ENCODE data around the gene OTUD5. TPM values are rescaled to one million over a fixed set of nuclear protein-coding genes. Genes with fewer than 3 reads are reported as not detected.

The OTUD5 gene
- total RNA-seq, 2 donors from 2014 or later = 50.3 to 56.5 TPM

- Histone ChIP-seq H3K4me3 (ENCODE audit: low read length) (no peak overlapping the region), H3K27me3 (ENCODE audit: control insufficient read depth, insufficient read depth, low read length, poor library complexity, severe bottlenecking) (no peaks in the 10 kb centered on the region), H3K27ac (ENCODE audit: low read depth, low read length) (no peak overlapping the region), H3K9ac (ENCODE audit: extremely low read depth, low read length, poor library complexity, severe bottlenecking) (no peak overlapping the region), H3K9me3 (ENCODE audit: control insufficient read depth, low read length) (no peaks in the 10 kb centered on the region), H3K36me3 (ENCODE audit: control insufficient read depth, insufficient read depth, low read length) (peaks cover 18% of the 10 kb centered on the region), H3K4me1 (ENCODE audit: control insufficient read depth, insufficient read depth, low read length) (no peaks in the 10 kb centered on the region)
- peaks cover 71% of the 10 kb centered on the region for H3K9me3 Mint-ChIP-seq
- no peak for DNase-seq
- no peak for TF ChIP-seq CTCF (conservative IDR thresholded peaks at IDR 0.05)
- 93 to 100% methylated on average over 1 to 5 of the region's 5 CpGs for WGBS, 2 experiments (ENCODE audit: insufficient coverage in 1 of 2, insufficient read length in 1 of 2)
- H3K4me1 Mint-ChIP-seq = no peaks in the 10 kb centered on the region
- no peak overlapping the region for H3K4me3 Mint-ChIP-seq
- H3K27ac Mint-ChIP-seq = no peak overlapping the region
- no peaks in the 10 kb centered on the region for H3K27me3 Mint-ChIP-seq (ENCODE audit: insufficient read depth)
- H3K36me3 Mint-ChIP-seq (ENCODE audit: low read depth) = peaks cover 37% of the 10 kb centered on the region
These were observed 41.6 kb upstream of the OTUD5 start for GRCh38 chrX:48999030-48999429.

DNA sequence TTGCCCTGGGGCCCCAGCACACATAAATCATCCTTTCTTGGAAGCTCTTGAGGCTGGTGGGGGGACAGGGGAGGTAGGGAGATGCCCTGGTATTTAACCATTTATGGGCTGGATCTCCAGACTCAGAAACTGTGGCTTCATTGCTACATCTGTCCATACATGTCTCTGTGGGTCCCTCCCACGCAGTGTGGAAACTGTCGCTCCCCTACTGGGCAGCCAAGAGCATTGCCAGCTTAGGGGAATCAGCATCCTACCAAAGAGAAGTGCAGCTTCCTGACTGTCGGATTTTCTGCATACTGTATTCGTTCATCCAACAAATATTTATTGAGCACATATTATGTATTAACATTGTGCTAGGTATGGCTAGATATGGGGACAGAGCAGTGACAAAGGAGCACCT lies 41.0 kb upstream of the OTUD5 start:
- peaks cover 71% of the 10 kb centered on the region for H3K9me3 Mint-ChIP-seq
- peaks cover 24% of the 10 kb centered on the region for H3K36me3 ChIP-seq (ENCODE audit: control insufficient read depth, insufficient read depth, low read length)
- H3K4me1 ChIP-seq (ENCODE audit: control insufficient read depth, insufficient read depth, low read length) = no peaks in the 10 kb centered on the region
- H3K9me3 ChIP-seq (ENCODE audit: control insufficient read depth, low read length) = no peaks in the 10 kb centered on the region
- no peak overlapping the region for H3K27ac ChIP-seq (ENCODE audit: low read depth, low read length)
- no peak for DNase-seq
- H3K27ac Mint-ChIP-seq = no peak overlapping the region
- H3K36me3 Mint-ChIP-seq (ENCODE audit: low read depth) = peaks cover 43% of the 10 kb centered on the region
- H3K4me1 Mint-ChIP-seq = no peaks in the 10 kb centered on the region
- no peak overlapping the region for H3K4me3 ChIP-seq (ENCODE audit: low read length)
- no peaks in the 10 kb centered on the region for H3K27me3 ChIP-seq (ENCODE audit: control insufficient read depth, insufficient read depth, low read length, poor library complexity, severe bottlenecking)
- no peak overlapping the region for H3K4me3 Mint-ChIP-seq
- TF ChIP-seq CTCF (conservative IDR thresholded peaks at IDR 0.05) = peak; percentile 34
- WGBS, 2 experiments (ENCODE audit: insufficient coverage in 1 of 2, insufficient read length in 1 of 2) = 86% methylated on average over 2 of the region's 4 CpGs; no CpG with 5 or more reads in 1 of the 2 experiments
- H3K9ac ChIP-seq (ENCODE audit: extremely low read depth, low read length, poor library complexity, severe bottlenecking) = no peak overlapping the region
- no peaks in the 10 kb centered on the region for H3K27me3 Mint-ChIP-seq (ENCODE audit: insufficient read depth)

DNA sequence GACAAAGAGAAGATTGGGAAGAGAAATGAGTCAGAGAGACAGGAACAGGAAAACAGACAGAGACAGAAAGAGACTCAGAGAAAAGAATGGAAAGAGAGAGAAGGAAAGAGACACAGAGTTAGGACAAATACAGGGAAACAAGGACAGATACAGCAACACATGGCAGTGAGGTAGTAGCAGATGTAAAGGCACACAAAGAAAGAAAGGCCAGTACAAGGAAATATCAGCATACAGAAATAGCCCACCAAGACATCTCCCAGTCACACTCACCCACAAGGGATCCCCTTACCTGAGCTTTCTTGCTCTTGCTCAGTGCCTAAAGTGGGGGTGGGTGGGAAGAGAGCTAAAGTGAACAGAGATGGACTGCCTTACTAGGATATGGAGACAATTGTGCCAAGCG lies 40.5 kb upstream of the OTUD5 start:
- Mint-ChIP-seq H3K27me3 (ENCODE audit: insufficient read depth) (no peaks in the 10 kb centered on the region), H3K27ac (no peak overlapping the region), H3K4me1 (no peaks in the 10 kb centered on the region), H3K4me3 (no peak overlapping the region), H3K36me3 (ENCODE audit: low read depth) (peaks cover 47% of the 10 kb centered on the region), H3K9me3 (peaks cover 76% of the 10 kb centered on the region)
- no peaks in the 10 kb centered on the region for H3K4me1 ChIP-seq (ENCODE audit: control insufficient read depth, insufficient read depth, low read length)
- DNase-seq = no peak
- H3K9ac ChIP-seq (ENCODE audit: extremely low read depth, low read length, poor library complexity, severe bottlenecking) = no peak overlapping the region
- peaks cover 28% of the 10 kb centered on the region for H3K36me3 ChIP-seq (ENCODE audit: control insufficient read depth, insufficient read depth, low read length)
- H3K9me3 ChIP-seq (ENCODE audit: control insufficient read depth, low read length) = no peaks in the 10 kb centered on the region
- H3K27ac ChIP-seq (ENCODE audit: low read depth, low read length) = no peak overlapping the region
- H3K4me3 ChIP-seq (ENCODE audit: low read length) = no peak overlapping the region
- no peaks in the 10 kb centered on the region for H3K27me3 ChIP-seq (ENCODE audit: control insufficient read depth, insufficient read depth, low read length, poor library complexity, severe bottlenecking)
- WGBS, 2 experiments (ENCODE audit: insufficient coverage in 1 of 2, insufficient read length in 1 of 2) = 92% methylated on average over 1 of the region's 1 CpG; no CpG with 5 or more reads in 1 of the 2 experiments
- TF ChIP-seq CTCF (conservative IDR thresholded peaks at IDR 0.05) = no peak

Data from endodermal cell (in vitro differentiated cells).